Mesothelial cell of epicardium (in vitro differentiated cells): ENCODE measurements around the gene ZNF585A. TPM values are rescaled to one million over a fixed set of nuclear protein-coding genes. Genes with fewer than 3 reads are reported as not detected.

ENCODE experiments used
- DNase-seq, 2 experiments: peaks; one replicate each; pipeline ENCODE4 v3.0.0; 2021; ENCODE audit warnings: low spot score in 2 of 2; ENCODE audit not compliant: unreplicated experiment in 2 of 2
- H3K27ac Mint-ChIP-seq: 2 replicates; pipeline ENCODE4 v1.8.0; 2021; ENCODE audit warnings: mixed read lengths
- H3K27me3 Mint-ChIP-seq: 2 replicates; pipeline ENCODE4 v1.8.0; 2021; ENCODE audit warnings: low read depth, mixed read lengths
- H3K36me3 Mint-ChIP-seq: 2 replicates; pipeline ENCODE4 v1.8.0; 2021; ENCODE audit warnings: mixed read lengths
- H3K4me1 Mint-ChIP-seq: 2 replicates; pipeline ENCODE4 v1.8.0; 2021; ENCODE audit warnings: mixed read lengths
- H3K4me3 Mint-ChIP-seq: 2 replicates; pipeline ENCODE4 v1.8.0; 2021; ENCODE audit warnings: mild to moderate bottlenecking, moderate library complexity, mixed read lengths
- H3K9me3 Mint-ChIP-seq: 2 replicates; pipeline ENCODE4 v1.8.0; 2021; ENCODE audit warnings: mixed read lengths
- CTCF ChIP-seq: fragments of 200-600 bp; sonication (generic); IDR thresholded peaks from one replicate; pipeline ENCODE4 v1.5.0; 2021; ENCODE audit warnings: antibody characterized with exemption; ENCODE audit not compliant: unreplicated experiment
- total RNA-seq: library from RNA; stranded (reverse); gene quantifications from 3 replicates; pipeline ENCODE4 v1.2.1, GENCODE V29; 2021

Gene ZNF585A
- total RNA-seq, result 11.5 to 13.1 TPM (median 12.5 TPM) in 3 replicates

- Mint-ChIP-seq H3K4me1 (no peaks in the 10 kb centered on the region), H3K27ac (no peak within 1 kb of the TSS), H3K36me3 (peaks cover 29% of the 10 kb centered on the region), H3K4me3 (peak within 1 kb of the TSS; percentile 43), H3K27me3 (no peaks in the 10 kb centered on the region), H3K9me3 (peaks cover 39% of the 10 kb centered on the region)
- DNase-seq, result peak; percentile 73 to 87
- TF ChIP-seq CTCF, result no peak
These were observed at the start of gene ZNF585A for GRCh38 chr19:37172368-37173366. TSS of gene ZNF585A (minus strand) at chr19:37172695. CDS start at chr19:37169910, 2,785 bp downstream.

GRCh38 chr19:37221136-37221535, 48.6 kb upstream of the ZNF585A start:
- peaks cover 18% of the 10 kb centered on the region for H3K4me1 Mint-ChIP-seq
- H3K27me3 Mint-ChIP-seq, result no peaks in the 10 kb centered on the region
- H3K27ac Mint-ChIP-seq, result no peak overlapping the region
- DNase-seq, result no peak
- TF ChIP-seq CTCF, result no peak
- peaks cover 25% of the 10 kb centered on the region for H3K36me3 Mint-ChIP-seq
- H3K9me3 Mint-ChIP-seq, result peaks cover 13% of the 10 kb centered on the region
- H3K4me3 Mint-ChIP-seq, result no peak overlapping the region

- H3K4me1 Mint-ChIP-seq, result peaks cover 18% of the 10 kb centered on the region
- no peak overlapping the region for H3K27ac Mint-ChIP-seq
- no peak for TF ChIP-seq CTCF
- H3K4me3 Mint-ChIP-seq, result no peak overlapping the region
- H3K36me3 Mint-ChIP-seq, result peaks cover 20% of the 10 kb centered on the region
- peaks cover 8% of the 10 kb centered on the region for H3K9me3 Mint-ChIP-seq
- no peaks in the 10 kb centered on the region for H3K27me3 Mint-ChIP-seq
- no peak for DNase-seq
These were observed 47.9 kb upstream of the ZNF585A start for GRCh38 chr19:37220383-37220782.

GRCh38 chr19:37218592-37218935, 46.1 kb upstream of the ZNF585A start:
- no peak for DNase-seq
- Mint-ChIP-seq H3K36me3 (peaks cover 15% of the 10 kb centered on the region), H3K27ac (peak overlapping the region; percentile 90), H3K9me3 (peaks cover 7% of the 10 kb centered on the region), H3K27me3 (no peaks in the 10 kb centered on the region), H3K4me3 (peak overlapping the region; percentile 91), H3K4me1 (peaks cover 18% of the 10 kb centered on the region)
- TF ChIP-seq CTCF, result no peak

- H3K27ac Mint-ChIP-seq, result peak within 1 kb of the TSS; percentile 90
- peaks cover 18% of the 10 kb centered on the region for H3K4me1 Mint-ChIP-seq
- TF ChIP-seq CTCF, result no peak
- no peaks in the 10 kb centered on the region for H3K27me3 Mint-ChIP-seq
- peaks cover 4% of the 10 kb centered on the region for H3K9me3 Mint-ChIP-seq
- H3K4me3 Mint-ChIP-seq, result peak within 1 kb of the TSS; percentile 91
- DNase-seq, result peak; percentile 68 to 82
- H3K36me3 Mint-ChIP-seq, result peaks cover 13% of the 10 kb centered on the region
These were observed 45.5 kb upstream of the ZNF585A start, which contains the start of gene ZNF383 for GRCh38 chr19:37217775-37218591. TSS of gene ZNF383 (plus strand) at chr19:37218214. CDS start at chr19:37230454, 12,240 bp downstream.
